ENCODE results near the gene OR52J3. TPM values are rescaled to one million over a fixed set of nuclear protein-coding genes. Genes with fewer than 3 reads are reported as not detected.

Gene OR52J3
- total and polyA plus RNA-seq, 11 donors = not detected

DNA sequence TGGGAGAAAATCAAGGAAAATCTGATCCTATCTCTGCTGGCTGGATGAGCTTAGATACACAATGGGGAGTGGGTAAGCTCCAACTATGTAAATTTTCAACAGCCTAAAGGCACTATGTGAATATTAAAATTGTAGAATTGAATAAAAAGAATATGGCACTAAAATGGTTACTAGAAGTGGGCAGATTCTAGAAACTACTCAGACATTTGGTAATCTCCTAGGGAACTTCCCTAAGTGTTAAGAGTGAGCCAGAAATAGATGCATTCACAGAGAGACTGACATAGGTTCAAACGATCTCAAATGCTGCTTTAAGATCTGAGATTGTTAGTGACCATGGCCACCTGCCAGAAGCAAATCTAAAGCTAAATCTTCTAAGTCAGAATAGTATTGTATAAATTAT lies 18.7 kb downstream of the OR52J3 start:
- H3K27me3 ChIP-seq = no peaks in the 10 kb centered on the region
- ATAC-seq = no peak

DNA sequence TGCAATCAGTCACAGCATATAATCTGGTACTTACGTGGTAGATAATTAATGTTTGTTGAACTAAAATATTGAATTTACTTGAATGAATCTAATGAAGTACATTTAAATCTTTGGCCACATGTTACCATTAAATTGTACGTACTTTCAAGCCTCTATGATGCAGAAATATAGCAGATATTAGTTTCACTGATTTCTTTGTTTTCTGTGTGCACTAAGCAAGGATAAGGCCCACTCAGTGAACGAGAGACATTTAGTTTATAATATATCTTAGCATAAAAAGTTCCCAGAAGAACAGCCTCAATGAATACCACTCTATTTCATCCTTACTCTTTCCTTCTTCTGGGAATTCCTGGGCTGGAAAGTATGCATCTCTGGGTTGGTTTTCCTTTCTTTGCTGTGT lies 22.9 kb downstream of the OR52J3 start, which contains the start of gene OR52E1:
Gene OR52E1, plus strand, starts transcription at position 301 of the 400 bp plus-strand sequence.
- Histone ChIP-seq H3K27me3 (no peaks in the 10 kb centered on the region), H3K9me3 (no peaks in the 10 kb centered on the region), H3K36me3 (no peaks in the 10 kb centered on the region), H3K4me3 (no peak within 1 kb of the TSS), H3K4me1 (no peaks in the 10 kb centered on the region), H3K27ac (no peak within 1 kb of the TSS)
- WGBS, 4 donors = 53 to 60% (median 56%) methylated on average over 3 of the region's 3 CpGs
- ATAC-seq (no peak), DNase-seq (no peak)
- intact Hi-C loops (cut with DNase I) = no loop called here
- no peak for TF ChIP-seq POLR2A (IDR thresholded peaks at IDR 0.05)
- TF ChIP-seq, protein P1, sequence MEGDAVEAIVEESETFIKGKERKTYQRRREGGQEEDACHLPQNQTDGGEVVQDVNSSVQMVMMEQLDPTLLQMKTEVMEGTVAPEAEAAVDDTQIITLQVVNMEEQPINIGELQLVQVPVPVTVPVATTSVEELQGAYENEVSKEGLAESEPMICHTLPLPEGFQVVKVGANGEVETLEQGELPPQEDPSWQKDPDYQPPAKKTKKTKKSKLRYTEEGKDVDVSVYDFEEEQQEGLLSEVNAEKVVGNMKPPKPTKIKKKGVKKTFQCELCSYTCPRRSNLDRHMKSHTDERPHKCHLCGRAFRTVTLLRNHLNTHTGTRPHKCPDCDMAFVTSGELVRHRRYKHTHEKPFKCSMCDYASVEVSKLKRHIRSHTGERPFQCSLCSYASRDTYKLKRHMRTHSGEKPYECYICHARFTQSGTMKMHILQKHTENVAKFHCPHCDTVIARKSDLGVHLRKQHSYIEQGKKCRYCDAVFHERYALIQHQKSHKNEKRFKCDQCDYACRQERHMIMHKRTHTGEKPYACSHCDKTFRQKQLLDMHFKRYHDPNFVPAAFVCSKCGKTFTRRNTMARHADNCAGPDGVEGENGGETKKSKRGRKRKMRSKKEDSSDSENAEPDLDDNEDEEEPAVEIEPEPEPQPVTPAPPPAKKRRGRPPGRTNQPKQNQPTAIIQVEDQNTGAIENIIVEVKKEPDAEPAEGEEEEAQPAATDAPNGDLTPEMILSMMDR (IDR thresholded peaks at IDR 0.05) = no peak

More for the DNA sequence above, 18.7 kb downstream of the OR52J3 start:
- DNase-seq = no peak
- TF ChIP-seq, protein P1 (IDR thresholded peaks at IDR 0.05) = no peak
- TF ChIP-seq POLR2A (IDR thresholded peaks at IDR 0.05) = no peak
- 0 to 7% (median 2%) methylated on average over 1 of the region's 1 CpG for WGBS, 4 donors
- Histone ChIP-seq H3K4me3 (no peak overlapping the region), H3K27ac (no peak overlapping the region), H3K36me3 (no peaks in the 10 kb centered on the region), H3K9me3 (no peaks in the 10 kb centered on the region), H3K4me1 (no peaks in the 10 kb centered on the region)
- intact Hi-C loops (cut with DNase I) = no loop called here

DNA sequence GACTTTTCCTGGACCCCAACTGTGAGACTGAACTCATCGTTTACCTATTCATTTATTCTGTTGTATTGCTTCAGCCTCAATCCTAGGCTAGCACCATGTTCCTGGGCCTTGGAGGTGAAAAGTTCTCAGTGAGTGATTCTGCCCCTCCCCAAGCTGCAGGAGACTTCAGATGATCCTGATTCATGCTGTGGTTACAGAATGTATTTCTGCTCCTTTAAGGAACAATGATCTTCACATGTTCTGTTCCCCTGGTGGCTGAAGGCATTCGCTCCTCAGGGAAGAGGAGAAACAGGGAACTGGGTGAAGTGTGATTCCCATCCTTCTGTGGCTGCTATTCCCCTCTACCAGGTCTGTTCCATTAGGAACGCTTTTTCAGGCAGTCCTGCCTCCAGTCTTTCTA lies 25.5 kb downstream of the OR52J3 start:
- Histone ChIP-seq H3K27ac (no peak overlapping the region), H3K4me3 (no peak overlapping the region), H3K36me3 (no peaks in the 10 kb centered on the region), H3K9me3 (no peaks in the 10 kb centered on the region), H3K27me3 (no peaks in the 10 kb centered on the region), H3K4me1 (no peaks in the 10 kb centered on the region)
- ATAC-seq = no peak
- intact Hi-C loops (cut with DNase I) = no loop called here
- no peak for DNase-seq
- TF ChIP-seq, protein P1 (IDR thresholded peaks at IDR 0.05) = no peak
- TF ChIP-seq POLR2A (IDR thresholded peaks at IDR 0.05) = no peak
- 47 to 58% (median 53%) methylated on average over 3 of the region's 3 CpGs for WGBS, 4 donors

DNA sequence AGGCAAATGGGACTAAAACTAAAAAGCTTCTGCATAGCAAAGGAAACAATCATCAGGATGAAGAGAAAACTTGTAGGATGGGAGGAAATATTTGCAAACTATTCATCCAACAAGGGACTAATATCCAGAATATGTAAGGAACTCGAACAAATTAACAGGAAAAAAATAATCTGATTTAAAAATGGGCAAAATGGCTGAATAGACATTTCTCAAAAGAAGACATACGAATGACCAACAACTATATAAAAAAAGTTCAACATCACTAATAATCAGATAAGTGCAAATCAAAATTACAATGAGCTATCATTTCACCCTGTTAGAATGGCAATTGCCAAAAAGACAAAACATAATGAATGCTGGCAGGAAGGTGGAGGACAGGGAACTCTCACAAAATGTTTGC lies 35.1 kb downstream of the OR52J3 start:
- Histone ChIP-seq H3K36me3 (no peaks in the 10 kb centered on the region), H3K9me3 (no peaks in the 10 kb centered on the region), H3K4me3 (no peak overlapping the region), H3K27ac (no peak overlapping the region), H3K4me1 (no peaks in the 10 kb centered on the region), H3K27me3 (peaks cover 0 to 5% (median 0%) of the 10 kb centered on the region in 9 donors)
- TF ChIP-seq, protein P1 (IDR thresholded peaks at IDR 0.05) = no peak
- no peak for TF ChIP-seq POLR2A (IDR thresholded peaks at IDR 0.05)
- 56 to 67% (median 63%) methylated on average over 2 of the region's 2 CpGs for WGBS, 4 donors
- intact Hi-C loops (cut with DNase I) = no loop called here
- ATAC-seq (no peak), DNase-seq (no peak)
